HepG2 (cell line): ENCODE data around the gene CEP164. TPM values are rescaled to one million over a fixed set of nuclear protein-coding genes. Genes with fewer than 3 reads are reported as not detected.

ENCODE experiments used
- AKNA ChIP-seq: sonication (generic); formaldehyde crosslinking; IDR thresholded peaks from 2 replicates; pipeline ENCODE4 v1.4.0; 2020; ENCODE audit warnings: missing genetic modification reagents, borderline replicate concordance
- ASH2L ChIP-seq: fragments of 300-600, 200-600 bp; sonication (generic); IDR thresholded peaks from 2 replicates; pipeline ENCODE4 v1.7.0; 2017; ENCODE audit warnings: low read depth, mild to moderate bottlenecking, moderate library complexity, mixed read lengths, low read length; ENCODE audit not compliant: insufficient read length
- ERF ChIP-seq: IDR thresholded peaks from 2 replicates; pipeline ENCODE4 v1.6.1; 2018; ENCODE audit warnings: missing biosample characterization, missing genetic modification reagents
- HNF4A ChIP-seq: sonication (generic); formaldehyde crosslinking; IDR thresholded peaks from 2 replicates; pipeline ENCODE4 v1.4.0; 2020; ENCODE audit warnings: missing genetic modification reagents
- HOXA9 ChIP-seq: sonication (generic); formaldehyde crosslinking; IDR thresholded peaks from 2 replicates; pipeline ENCODE4 v1.8.1; 2022; ENCODE audit warnings: missing genetic modification reagents, mild to moderate bottlenecking, moderate library complexity, borderline replicate concordance
- IKZF4 ChIP-seq: sonication (generic); formaldehyde crosslinking; IDR thresholded peaks from 2 replicates; pipeline ENCODE4 v1.5.1; 2020; ENCODE audit warnings: borderline replicate concordance, mild to moderate bottlenecking, low read depth, missing genetic modification reagents; ENCODE audit errors: not compliant biosample characterization
- PAWR ChIP-seq: sonication (generic); formaldehyde crosslinking; IDR thresholded peaks from 2 replicates; pipeline ENCODE4 v1.4.0; 2020; ENCODE audit warnings: missing genetic modification reagents, mild to moderate bottlenecking, borderline replicate concordance
- PITX1 ChIP-seq: sonication (generic); formaldehyde crosslinking; IDR thresholded peaks from 2 replicates; pipeline ENCODE4 v1.5.1; 2020; ENCODE audit warnings: mild to moderate bottlenecking, missing genetic modification reagents
- POLR2AphosphoS2 ChIP-seq: IDR thresholded peaks from 2 replicates; pipeline ENCODE4 v1.6.1; 2011; ENCODE audit warnings: low read depth, low read length, improper control_type of control experiment
- SMC3 ChIP-seq: IDR thresholded peaks from 2 replicates; pipeline ENCODE4 v1.6.1; 2011; ENCODE audit warnings: low read length, improper control_type of control experiment
- SOX6 ChIP-seq, 2 experiments: fragments of 450-650 bp in 1 of 2; sonication (generic) in 1 of 2; formaldehyde crosslinking in 1 of 2; IDR thresholded peaks; 2 replicates each; pipeline versions ENCODE4 v1.4.0 to v1.6.1; 2017 to 2020; ENCODE audit warnings: antibody characterized with exemption in 1 of 2, mild to moderate bottlenecking in 1 of 2, missing genetic modification reagents in 1 of 2
- TAF1 ChIP-seq: sonication (generic); formaldehyde crosslinking; IDR thresholded peaks from 2 replicates; pipeline ENCODE4 v1.4.0; 2020; ENCODE audit warnings: missing genetic modification reagents
- TBX2 ChIP-seq: sonication (generic); formaldehyde crosslinking; IDR thresholded peaks from 2 replicates; pipeline ENCODE4 v1.5.0; 2020; ENCODE audit warnings: missing genetic modification reagents, mild to moderate bottlenecking, borderline replicate concordance
- TBX3 ChIP-seq: fragments of 450-650 bp; IDR thresholded peaks from 2 replicates; pipeline ENCODE4 v1.6.1; 2017; ENCODE audit warnings: antibody characterized with exemption, mild to moderate bottlenecking, inconsistent platforms, borderline replicate concordance
- TCF7 ChIP-seq: sonication (generic); IDR thresholded peaks from 2 replicates; pipeline ENCODE4 v1.6.1; 2016; ENCODE audit warnings: antibody characterized with exemption, low read depth
- THAP7 ChIP-seq: sonication (generic); formaldehyde crosslinking; IDR thresholded peaks from 2 replicates; pipeline ENCODE4 v1.8.1; 2023; ENCODE audit warnings: mild to moderate bottlenecking, missing genetic modification reagents
- TOPORS ChIP-seq: sonication (generic); formaldehyde crosslinking; IDR thresholded peaks from 2 replicates; pipeline ENCODE4 v1.8.0; 2023; ENCODE audit warnings: mild to moderate bottlenecking, missing genetic modification reagents
- XBP1 ChIP-seq: sonication (generic); formaldehyde crosslinking; IDR thresholded peaks from 2 replicates; pipeline ENCODE4 v1.5.0; 2020; ENCODE audit warnings: missing genetic modification reagents
- ZEB1 ChIP-seq: IDR thresholded peaks from 2 replicates; pipeline ENCODE4 v1.6.1; 2012; ENCODE audit warnings: mild to moderate bottlenecking, low read depth, inconsistent platforms; ENCODE audit not compliant: insufficient replicate concordance
- ZFY ChIP-seq: sonication (generic); formaldehyde crosslinking; IDR thresholded peaks from 2 replicates; pipeline ENCODE4 v1.4.0; 2020; ENCODE audit warnings: missing genetic modification reagents
- ZFYVE20 ChIP-seq: sonication (generic); formaldehyde crosslinking; IDR thresholded peaks from 2 replicates; pipeline ENCODE4 v1.8.0; 2023; ENCODE audit warnings: low read depth, mild to moderate bottlenecking, moderate library complexity, missing genetic modification reagents, borderline replicate concordance
- ZNF10 ChIP-seq: sonication (generic); formaldehyde crosslinking; IDR thresholded peaks from 2 replicates; pipeline ENCODE4 v1.4.0; 2020; ENCODE audit warnings: mild to moderate bottlenecking, low read depth, missing genetic modification reagents, borderline replicate concordance
- ZNF282 ChIP-seq: fragments of 450-650 bp; IDR thresholded peaks from 2 replicates; pipeline ENCODE4 v1.6.1; 2018; ENCODE audit not compliant: partially characterized antibody
- ZNF326 ChIP-seq: sonication (generic); formaldehyde crosslinking; IDR thresholded peaks from 2 replicates; pipeline ENCODE4 v1.4.0; 2020; ENCODE audit warnings: missing genetic modification reagents, borderline replicate concordance
- ZNF652 ChIP-seq: IDR thresholded peaks from 2 replicates; pipeline ENCODE4 v1.6.1; 2016; ENCODE audit warnings: low read depth, borderline replicate concordance
- ZNF749 ChIP-seq: sonication (generic); formaldehyde crosslinking; IDR thresholded peaks from 2 replicates; pipeline ENCODE4 v1.8.0; 2022; ENCODE audit warnings: mild to moderate bottlenecking, missing genetic modification reagents, moderate library complexity, borderline replicate concordance
- polyA plus RNA-seq, 8 experiments: library from polyadenylated mRNA; depleted of rRNA in 3 of 8; stranded (reverse) in 7 of 8; unstranded in 1 of 8; fragments of >200 nt; fragmentation: Illumina TruSeq in 4 of 8; extraction: Trizol in 4 of 8; gene quantifications; 2 replicates each; pipeline versions ENCODE4 v1.2.1 to v1.2.3, GENCODE V29; 2011 to 2016; ENCODE audit warnings: low read depth in 4 of 8, missing spikeins in 1 of 8, mixed read lengths in 1 of 8; ENCODE audit not compliant: insufficient read depth in 1 of 8
- total RNA-seq, 5 experiments: library from RNA; depleted of rRNA; stranded (reverse); fragments of >200 nt; fragmentation: Illumina TruSeq; extraction: Trizol; gene quantifications; 2 replicates each; pipeline ENCODE4 v1.2.3, GENCODE V29; 2016; ENCODE audit warnings: low read depth in 1 of 5
- TF ChIP-seq, protein P1 (sequence below): sonication (generic); formaldehyde crosslinking; IDR thresholded peaks from 2 replicates; pipeline ENCODE4 v1.4.0; 2020; ENCODE audit warnings: mild to moderate bottlenecking, missing genetic modification reagents

The CEP164 gene
- total and polyA plus RNA-seq, 2 of the 13 experiments (the other 11 are each of a cell fraction or from before 2014, with no cell fraction given): 11.4 to 15.2 TPM

GRCh38 chr11:117303101-117303500, 24.6 kb upstream of the CEP164 start (continued):
- no peak for TF ChIP-seq SOX6 (IDR thresholded peaks at IDR 0.05)
- peak; percentile 60 for TF ChIP-seq SOX6 (CRISPR knock-in tag; IDR thresholded peaks at IDR 0.05)
- no peak for TF ChIP-seq ZFY (CRISPR knock-in tag)
- TF ChIP-seq TCF7: no peak
- no peak for TF ChIP-seq TAF1 (CRISPR knock-in tag)
- no peak for TF ChIP-seq ERF (CRISPR knock-in tag)
- peak; percentile 34; the same call in 1 of the 2 replicates for TF ChIP-seq PITX1 (CRISPR knock-in tag)
- TF ChIP-seq XBP1 (CRISPR knock-in tag): no peak
- 0 out of 2 replicates have a peak, but pooled peaks have one; percentile 70 for TF ChIP-seq HOXA9 (CRISPR knock-in tag)
- TF ChIP-seq ZNF326 (CRISPR knock-in tag): no peak
- no peak for TF ChIP-seq THAP7
- TF ChIP-seq ZNF10: no peak
- no peak for TF ChIP-seq ZFYVE20
- TF ChIP-seq ZNF749 (CRISPR knock-in tag): no peak
- no peak for TF ChIP-seq TOPORS (CRISPR knock-in tag)
- peak; percentile 88 for TF ChIP-seq ZEB1
- no peak for TF ChIP-seq SMC3
- TF ChIP-seq IKZF4: no peak
- TF ChIP-seq, protein P1, sequence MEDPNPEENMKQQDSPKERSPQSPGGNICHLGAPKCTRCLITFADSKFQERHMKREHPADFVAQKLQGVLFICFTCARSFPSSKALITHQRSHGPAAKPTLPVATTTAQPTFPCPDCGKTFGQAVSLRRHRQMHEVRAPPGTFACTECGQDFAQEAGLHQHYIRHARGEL (CRISPR knock-in tag): no peak
- peak; percentile 66; the same call in 1 of the 2 replicates for TF ChIP-seq TBX2 (CRISPR knock-in tag)
- TF ChIP-seq ZNF282: no peak
- no peak for TF ChIP-seq AKNA (CRISPR knock-in tag)
- no peak for TF ChIP-seq POLR2AphosphoS2
- no peak for TF ChIP-seq TBX3
- TF ChIP-seq HNF4A (CRISPR knock-in tag): peak; percentile 58
- TF ChIP-seq ASH2L: no peak
- TF ChIP-seq PAWR (CRISPR knock-in tag): no peak
- no peak for TF ChIP-seq ZNF652 (CRISPR knock-in tag)
